Measurements from ENCODE around the gene PFKL. TPM values are rescaled to one million over a fixed set of nuclear protein-coding genes. Genes with fewer than 3 reads are reported as not detected.

PFKL gene
- polyA plus RNA-seq, 1 donor (not counting 4 experiments of a cell fraction or from before 2014, with no cell fraction given): 46.6 TPM

DNA sequence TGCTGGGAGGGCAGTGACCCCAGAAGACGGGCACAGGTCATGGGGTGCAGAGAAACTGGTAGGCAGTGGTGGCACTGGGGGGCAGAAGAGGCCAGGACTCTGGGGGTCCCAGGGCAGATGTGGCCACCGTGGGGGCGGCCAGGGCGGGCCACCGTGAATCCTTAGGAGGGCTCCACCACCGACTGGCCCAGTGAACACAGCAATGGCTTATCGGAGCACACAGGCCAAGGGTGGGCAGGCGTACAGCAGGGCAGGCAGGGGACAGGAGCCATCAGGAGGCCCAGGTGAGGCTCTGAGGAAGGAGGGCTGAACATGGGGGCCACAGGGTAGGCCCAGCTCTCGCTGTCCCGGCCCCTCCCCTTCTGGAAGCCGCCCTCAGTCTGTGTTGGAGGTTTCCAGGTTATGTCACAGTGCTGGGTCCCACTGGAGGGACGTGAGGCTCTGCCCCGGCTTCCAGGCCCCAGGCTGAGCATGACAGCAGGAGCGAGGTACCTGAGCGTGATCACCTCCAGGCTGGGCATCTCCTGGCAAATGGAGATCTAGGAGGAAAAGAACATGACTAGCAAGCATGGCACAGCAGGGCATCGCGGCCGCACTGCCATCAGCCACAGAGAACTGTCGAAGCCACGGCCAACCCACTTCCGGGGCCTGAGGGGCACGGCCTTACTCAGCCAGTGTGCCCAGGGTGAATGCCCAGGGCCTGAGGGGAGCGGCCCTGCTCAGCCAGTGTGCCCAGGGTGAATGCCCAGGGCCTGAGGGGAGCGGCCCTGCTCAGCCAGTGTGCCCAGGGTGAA is 35.6 kb downstream of the PFKL start:
- no peaks in the 10 kb centered on the region for H3K9me3 ChIP-seq (ENCODE audit: control insufficient read depth, low read depth, low read length)
- no peaks in the 10 kb centered on the region for H3K36me3 ChIP-seq (ENCODE audit: control insufficient read depth in 2 of 2, extremely low read depth in 1 of 2, insufficient read depth in 2 of 2, low read length in 2 of 2)
- no peak for DNase-seq (ENCODE audit: low read depth, low spot score)
- no peak overlapping the region for H3K27ac ChIP-seq (ENCODE audit: control insufficient read depth, insufficient read depth, low read length)
- H3K9ac ChIP-seq (ENCODE audit: control insufficient read depth, extremely low read depth, insufficient read depth, low read length): no peak overlapping the region
- no peaks in the 10 kb centered on the region for H3K79me2 ChIP-seq (ENCODE audit: control insufficient read depth, insufficient read depth, low read length)
- H3K9me1 ChIP-seq (ENCODE audit: control insufficient read depth, extremely low read depth, insufficient read depth, low read length): no peaks in the 10 kb centered on the region
- no peak for FAIRE-seq
- H4K20me1 ChIP-seq (ENCODE audit: control insufficient read depth, extremely low read depth, insufficient read depth, low read length): no peaks in the 10 kb centered on the region
- H3K4me2 ChIP-seq (ENCODE audit: control insufficient read depth, extremely low read depth, insufficient read depth, low read depth, low read length): no peak overlapping the region
- H3K27me3 ChIP-seq (ENCODE audit: control insufficient read depth, extremely low read depth, insufficient read depth, low read length): no peaks in the 10 kb centered on the region
- dilution Hi-C loops (cut with MboI; ENCODE audit: extremely low pct_ligation_motif_present, low sequenced_read_pairs): no loop called here
- H3K4me3 ChIP-seq (ENCODE audit: control insufficient read depth in 2 of 3, extremely low read depth in 1 of 3, insufficient read depth in 2 of 3, low read depth in 1 of 3, low read length in 3 of 3): no peak overlapping the region
- H2AFZ ChIP-seq (ENCODE audit: control insufficient read depth, low read length): no peak overlapping the region
- H3K4me1 ChIP-seq (ENCODE audit: control insufficient read depth, extremely low read depth, insufficient read depth, low read length): peaks cover 10% of the 10 kb centered on the region
- no peak for TF ChIP-seq EZH2 (IDR thresholded peaks at IDR 0.05; ENCODE audit: low read length)
- TF ChIP-seq, protein P1, sequence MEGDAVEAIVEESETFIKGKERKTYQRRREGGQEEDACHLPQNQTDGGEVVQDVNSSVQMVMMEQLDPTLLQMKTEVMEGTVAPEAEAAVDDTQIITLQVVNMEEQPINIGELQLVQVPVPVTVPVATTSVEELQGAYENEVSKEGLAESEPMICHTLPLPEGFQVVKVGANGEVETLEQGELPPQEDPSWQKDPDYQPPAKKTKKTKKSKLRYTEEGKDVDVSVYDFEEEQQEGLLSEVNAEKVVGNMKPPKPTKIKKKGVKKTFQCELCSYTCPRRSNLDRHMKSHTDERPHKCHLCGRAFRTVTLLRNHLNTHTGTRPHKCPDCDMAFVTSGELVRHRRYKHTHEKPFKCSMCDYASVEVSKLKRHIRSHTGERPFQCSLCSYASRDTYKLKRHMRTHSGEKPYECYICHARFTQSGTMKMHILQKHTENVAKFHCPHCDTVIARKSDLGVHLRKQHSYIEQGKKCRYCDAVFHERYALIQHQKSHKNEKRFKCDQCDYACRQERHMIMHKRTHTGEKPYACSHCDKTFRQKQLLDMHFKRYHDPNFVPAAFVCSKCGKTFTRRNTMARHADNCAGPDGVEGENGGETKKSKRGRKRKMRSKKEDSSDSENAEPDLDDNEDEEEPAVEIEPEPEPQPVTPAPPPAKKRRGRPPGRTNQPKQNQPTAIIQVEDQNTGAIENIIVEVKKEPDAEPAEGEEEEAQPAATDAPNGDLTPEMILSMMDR (optimal IDR thresholded peaks at IDR 0.05 in 1 of 3, IDR thresholded peaks at IDR 0.05 in 1 of 3, conservative IDR thresholded peaks at IDR 0.05 in 1 of 3; ENCODE audit: extremely low read depth in 1 of 3, insufficient read depth in 2 of 3, low read length in 3 of 3): no peak

DNA sequence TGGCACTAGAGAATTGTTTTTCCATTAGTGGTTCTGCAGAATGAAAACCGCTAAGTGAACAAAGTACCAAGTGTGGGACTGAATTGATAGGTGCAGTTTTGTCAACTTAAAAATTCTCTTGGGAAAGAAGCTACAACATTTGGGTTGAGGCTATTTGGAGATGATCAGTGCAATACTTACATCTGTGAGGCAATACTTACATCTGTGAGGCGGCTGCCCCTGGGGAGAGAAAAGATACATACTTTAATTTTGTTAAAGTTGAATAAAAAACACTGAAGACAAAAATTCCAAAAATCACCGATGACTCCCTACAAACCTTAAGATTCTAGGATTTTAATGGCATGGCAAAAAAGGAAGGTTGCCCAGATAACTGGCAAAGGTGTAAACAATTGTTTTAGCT is 37.6 kb downstream of the PFKL start:
- dilution Hi-C loops (cut with MboI; ENCODE audit: extremely low pct_ligation_motif_present, low sequenced_read_pairs): no loop called here
- Histone ChIP-seq H3K27me3 (ENCODE audit: control insufficient read depth, extremely low read depth, insufficient read depth, low read length) (no peaks in the 10 kb centered on the region), H4K20me1 (ENCODE audit: control insufficient read depth, extremely low read depth, insufficient read depth, low read length) (no peaks in the 10 kb centered on the region), H3K27ac (ENCODE audit: control insufficient read depth, insufficient read depth, low read length) (no peak overlapping the region), H3K9ac (ENCODE audit: control insufficient read depth, extremely low read depth, insufficient read depth, low read length) (no peak overlapping the region), H3K36me3 (ENCODE audit: control insufficient read depth in 2 of 2, extremely low read depth in 1 of 2, insufficient read depth in 2 of 2, low read length in 2 of 2) (no peaks in the 10 kb centered on the region), H3K9me1 (ENCODE audit: control insufficient read depth, extremely low read depth, insufficient read depth, low read length) (no peaks in the 10 kb centered on the region), H3K9me3 (ENCODE audit: control insufficient read depth, low read depth, low read length) (no peaks in the 10 kb centered on the region), H3K4me3 (ENCODE audit: control insufficient read depth in 2 of 3, extremely low read depth in 1 of 3, insufficient read depth in 2 of 3, low read depth in 1 of 3, low read length in 3 of 3) (no peak overlapping the region), H3K4me1 (ENCODE audit: control insufficient read depth, extremely low read depth, insufficient read depth, low read length) (peaks cover 10% of the 10 kb centered on the region), H3K79me2 (ENCODE audit: control insufficient read depth, insufficient read depth, low read length) (no peaks in the 10 kb centered on the region), H2AFZ (ENCODE audit: control insufficient read depth, low read length) (no peak overlapping the region), H3K4me2 (ENCODE audit: control insufficient read depth, extremely low read depth, insufficient read depth, low read depth, low read length) (no peak overlapping the region)
- FAIRE-seq (no peak), DNase-seq (ENCODE audit: low read depth, low spot score) (no peak)
- no peak for TF ChIP-seq EZH2 (IDR thresholded peaks at IDR 0.05; ENCODE audit: low read length)
- TF ChIP-seq, protein P1 (optimal IDR thresholded peaks at IDR 0.05 in 1 of 3, IDR thresholded peaks at IDR 0.05 in 1 of 3, conservative IDR thresholded peaks at IDR 0.05 in 1 of 3; ENCODE audit: extremely low read depth in 1 of 3, insufficient read depth in 2 of 3, low read length in 3 of 3): no peak

Data from keratinocyte (primary cell).